ENCODE measurements around the gene ELFN1.

DNA sequence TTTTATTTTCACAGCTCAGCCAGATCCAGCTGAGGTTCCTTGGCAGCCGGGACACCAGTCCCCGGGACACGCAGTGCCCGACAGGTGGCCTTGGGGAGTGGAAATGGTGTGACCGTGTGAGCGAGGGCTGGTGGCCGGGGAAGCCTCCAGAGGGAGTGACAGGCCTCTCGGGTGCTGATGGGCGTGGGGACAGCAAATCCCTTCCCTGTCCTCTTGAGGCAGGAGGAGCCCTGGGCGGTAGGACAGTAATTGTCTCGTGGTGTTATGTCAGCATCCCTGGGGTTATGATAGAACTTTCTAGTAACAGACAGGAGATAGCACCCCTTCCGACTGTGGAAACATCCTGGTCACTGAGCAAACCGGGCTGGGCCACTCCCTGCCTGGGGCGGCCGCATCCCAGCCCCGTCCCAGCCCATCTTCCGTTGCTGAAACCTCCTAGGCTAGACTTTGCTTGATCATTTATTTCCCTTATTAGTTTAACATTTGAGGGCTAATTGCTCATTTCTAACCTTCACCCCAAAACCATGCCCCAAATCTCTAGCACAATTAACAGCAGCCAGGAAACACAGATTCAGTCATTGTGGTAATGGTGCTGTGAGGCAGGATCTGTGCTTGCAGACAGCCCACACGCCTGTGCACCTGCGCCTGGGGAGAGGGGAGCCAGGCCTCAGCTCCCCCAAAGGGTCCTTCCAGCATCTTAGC, 63.3 kb downstream of the ELFN1 start:
- TF ChIP-seq, protein P1, sequence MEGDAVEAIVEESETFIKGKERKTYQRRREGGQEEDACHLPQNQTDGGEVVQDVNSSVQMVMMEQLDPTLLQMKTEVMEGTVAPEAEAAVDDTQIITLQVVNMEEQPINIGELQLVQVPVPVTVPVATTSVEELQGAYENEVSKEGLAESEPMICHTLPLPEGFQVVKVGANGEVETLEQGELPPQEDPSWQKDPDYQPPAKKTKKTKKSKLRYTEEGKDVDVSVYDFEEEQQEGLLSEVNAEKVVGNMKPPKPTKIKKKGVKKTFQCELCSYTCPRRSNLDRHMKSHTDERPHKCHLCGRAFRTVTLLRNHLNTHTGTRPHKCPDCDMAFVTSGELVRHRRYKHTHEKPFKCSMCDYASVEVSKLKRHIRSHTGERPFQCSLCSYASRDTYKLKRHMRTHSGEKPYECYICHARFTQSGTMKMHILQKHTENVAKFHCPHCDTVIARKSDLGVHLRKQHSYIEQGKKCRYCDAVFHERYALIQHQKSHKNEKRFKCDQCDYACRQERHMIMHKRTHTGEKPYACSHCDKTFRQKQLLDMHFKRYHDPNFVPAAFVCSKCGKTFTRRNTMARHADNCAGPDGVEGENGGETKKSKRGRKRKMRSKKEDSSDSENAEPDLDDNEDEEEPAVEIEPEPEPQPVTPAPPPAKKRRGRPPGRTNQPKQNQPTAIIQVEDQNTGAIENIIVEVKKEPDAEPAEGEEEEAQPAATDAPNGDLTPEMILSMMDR (IDR thresholded peaks at IDR 0.05): no peak
- TF ChIP-seq POLR2AphosphoS5 (IDR thresholded peaks at IDR 0.05) (no peak), POLR2A (IDR thresholded peaks at IDR 0.05) (no peak)
